Measurements from ENCODE around the gene VPS13D.

DNA sequence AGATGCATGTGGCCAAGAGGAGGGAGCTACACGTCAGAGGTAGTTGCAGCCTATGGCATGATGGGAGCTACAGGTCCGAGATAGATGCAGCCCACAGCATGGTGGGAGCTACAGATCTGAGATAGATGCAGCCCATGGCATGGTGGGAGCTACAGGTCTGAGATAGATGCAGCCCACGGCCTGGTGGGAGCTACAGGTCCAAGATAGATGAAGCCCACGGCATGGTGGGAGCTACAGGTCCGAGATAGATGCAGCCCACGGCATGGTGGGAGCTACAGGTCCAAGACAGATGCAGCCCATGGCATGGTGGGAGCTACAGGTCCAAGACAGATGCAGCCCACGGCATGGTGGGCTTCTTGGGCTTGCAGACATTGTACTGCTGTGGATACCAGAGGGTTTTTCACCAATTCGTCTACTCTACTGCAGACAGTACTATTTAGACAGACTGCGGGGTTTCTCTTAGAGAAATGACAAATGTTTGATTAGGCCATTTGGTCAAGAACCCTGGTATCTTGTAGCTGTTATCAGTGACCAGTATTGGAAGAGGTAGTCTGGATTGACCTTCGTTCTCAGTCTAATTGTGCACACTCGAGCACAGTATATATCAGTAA, 260.8 kb downstream of the VPS13D start:
- TF ChIP-seq, protein P1, sequence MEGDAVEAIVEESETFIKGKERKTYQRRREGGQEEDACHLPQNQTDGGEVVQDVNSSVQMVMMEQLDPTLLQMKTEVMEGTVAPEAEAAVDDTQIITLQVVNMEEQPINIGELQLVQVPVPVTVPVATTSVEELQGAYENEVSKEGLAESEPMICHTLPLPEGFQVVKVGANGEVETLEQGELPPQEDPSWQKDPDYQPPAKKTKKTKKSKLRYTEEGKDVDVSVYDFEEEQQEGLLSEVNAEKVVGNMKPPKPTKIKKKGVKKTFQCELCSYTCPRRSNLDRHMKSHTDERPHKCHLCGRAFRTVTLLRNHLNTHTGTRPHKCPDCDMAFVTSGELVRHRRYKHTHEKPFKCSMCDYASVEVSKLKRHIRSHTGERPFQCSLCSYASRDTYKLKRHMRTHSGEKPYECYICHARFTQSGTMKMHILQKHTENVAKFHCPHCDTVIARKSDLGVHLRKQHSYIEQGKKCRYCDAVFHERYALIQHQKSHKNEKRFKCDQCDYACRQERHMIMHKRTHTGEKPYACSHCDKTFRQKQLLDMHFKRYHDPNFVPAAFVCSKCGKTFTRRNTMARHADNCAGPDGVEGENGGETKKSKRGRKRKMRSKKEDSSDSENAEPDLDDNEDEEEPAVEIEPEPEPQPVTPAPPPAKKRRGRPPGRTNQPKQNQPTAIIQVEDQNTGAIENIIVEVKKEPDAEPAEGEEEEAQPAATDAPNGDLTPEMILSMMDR (IDR thresholded peaks at IDR 0.05; ENCODE audit: low read length): no peak
- TF ChIP-seq EZH2 (IDR thresholded peaks at IDR 0.05; ENCODE audit: borderline replicate concordance, low read length): no peak
